Measurements from ENCODE around the gene GATAD2A.
"Not testable (repeated sequence)": the region's sequence is repeated elsewhere in the genome, so short reads cannot be mapped to it uniquely, and the experiment has no call there.

Gene GATAD2A

DNA sequence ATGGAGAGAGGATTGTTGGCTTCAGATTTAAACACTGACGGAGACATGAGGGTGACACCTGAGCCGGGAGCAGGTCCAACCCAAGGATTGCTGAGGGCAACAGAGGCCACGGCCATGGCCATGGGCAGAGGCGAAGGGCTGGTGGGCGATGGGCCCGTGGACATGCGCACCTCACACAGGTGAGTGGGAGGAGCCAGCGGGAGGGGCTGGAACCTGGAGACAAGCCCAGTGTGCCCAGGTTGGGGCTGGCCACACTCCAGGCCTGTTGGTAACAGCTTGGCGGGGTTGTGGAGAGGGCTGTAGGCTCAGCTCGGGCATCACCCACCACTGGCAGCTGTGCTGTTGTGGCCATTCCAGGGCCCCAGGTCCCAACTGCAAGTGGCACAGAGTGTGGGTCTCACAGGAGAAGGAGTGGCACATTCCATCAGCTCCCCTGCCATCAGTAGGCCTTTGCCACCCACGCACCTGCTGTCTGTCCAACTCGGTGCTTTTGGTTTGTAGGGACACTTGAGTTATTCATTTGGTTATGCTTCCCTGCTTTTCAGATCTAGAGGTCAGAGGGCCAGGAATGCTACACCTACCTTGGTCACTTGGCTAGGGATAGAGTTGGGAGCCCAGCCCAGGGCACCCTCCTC is 60.1 kb downstream of the GATAD2A start:
- no peak for DNase-seq (ENCODE audit: low read depth, low spot score)

- no peak for DNase-seq (ENCODE audit: low read depth, low spot score)
Observed at GRCh38 chr19:19466201-19466600, 60.7 kb downstream of the GATAD2A start.

DNA sequence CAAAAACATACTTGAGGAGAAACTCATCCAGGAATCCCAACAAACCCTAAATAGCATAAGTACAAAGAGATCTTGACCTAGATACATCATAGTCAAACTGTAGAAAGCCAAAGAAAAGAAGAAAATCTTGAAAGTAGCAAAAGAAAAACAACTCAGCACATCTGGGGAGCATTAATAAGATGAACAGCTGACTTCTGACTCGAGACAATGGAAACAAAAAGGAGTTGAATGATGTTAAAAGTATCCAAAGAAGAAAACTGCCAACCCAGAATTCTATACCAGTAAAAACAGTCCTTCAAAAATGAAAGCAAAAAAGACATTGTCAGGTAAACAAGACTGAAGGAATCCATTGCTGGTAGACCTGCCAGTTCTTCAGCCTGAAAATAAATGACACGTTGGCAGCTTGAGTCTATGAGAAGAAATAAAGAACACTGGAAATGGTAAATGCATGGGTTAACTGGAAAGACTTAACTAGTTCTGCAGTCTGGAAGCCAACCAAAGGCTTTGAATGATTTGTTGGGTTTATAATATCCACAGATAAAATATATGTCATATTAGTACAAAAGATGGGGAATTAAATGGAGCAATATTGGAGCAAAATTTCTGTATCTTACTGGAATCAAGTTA is 63.1 kb downstream of the GATAD2A start:
- no peak for DNase-seq (ENCODE audit: low read depth, low spot score)

DNA sequence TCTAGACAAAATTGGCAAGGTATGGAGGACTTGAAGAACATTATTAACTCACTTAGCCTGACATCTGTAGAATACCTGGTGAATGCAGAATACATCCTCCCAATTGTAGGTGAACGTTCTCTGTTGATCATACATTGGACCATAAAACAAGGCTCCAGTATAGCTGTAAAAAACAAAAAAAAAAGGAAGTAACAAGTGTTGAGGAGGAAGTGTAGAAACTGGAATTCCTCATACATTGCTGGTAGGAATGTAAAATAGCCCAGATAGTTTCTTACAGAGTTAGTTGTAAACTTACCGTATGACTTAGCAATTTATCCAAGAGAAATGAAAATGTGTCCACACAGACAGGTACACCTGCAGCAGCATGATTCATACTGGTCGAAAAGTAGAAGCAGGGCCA is 65.1 kb downstream of the GATAD2A start:
- DNase-seq (ENCODE audit: low read depth, low spot score): no peak

DNA sequence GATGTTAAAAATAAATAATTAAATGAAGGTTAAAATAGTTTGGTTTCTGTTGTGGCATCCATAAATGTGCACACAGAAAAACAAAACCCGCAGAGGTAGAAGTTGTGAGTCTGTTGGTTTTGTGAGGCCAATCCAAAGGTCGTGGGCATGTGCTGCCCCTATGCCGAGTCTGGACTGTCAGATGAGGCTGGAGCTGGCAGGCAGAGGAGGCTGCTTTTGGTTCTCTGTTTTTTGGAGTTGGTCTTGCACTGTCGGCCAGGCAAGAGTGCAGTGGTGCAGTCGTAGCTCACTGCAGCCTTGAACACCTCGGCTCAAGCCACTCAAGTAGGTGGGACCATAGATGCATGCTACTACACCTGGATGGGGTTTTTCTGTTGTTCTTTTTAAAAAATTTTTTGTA is 66.2 kb downstream of the GATAD2A start:
- DNase-seq (ENCODE audit: low read depth, low spot score): no peak

DNA sequence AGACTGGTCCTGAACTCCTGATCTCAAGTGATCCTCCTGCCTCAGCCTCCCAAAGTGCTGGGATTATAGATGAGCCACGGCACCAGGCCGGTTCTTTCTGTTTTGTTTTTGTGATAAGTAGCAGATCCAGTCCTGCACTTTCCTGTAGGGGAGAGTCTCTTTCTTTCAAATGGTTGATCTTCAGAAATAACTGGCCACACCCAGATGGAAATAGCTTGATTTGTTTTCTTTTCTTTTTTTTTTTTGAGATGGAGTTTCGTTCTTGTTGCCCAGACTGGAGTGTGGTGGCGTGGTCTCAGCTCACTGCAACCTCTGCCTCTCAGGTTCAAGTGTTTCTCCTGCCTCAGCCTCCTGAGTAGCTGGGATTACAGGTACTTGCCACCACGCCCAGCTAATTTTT is 66.6 kb downstream of the GATAD2A start:
- DNase-seq (ENCODE audit: low read depth, low spot score): not testable (repeated sequence)

DNA sequence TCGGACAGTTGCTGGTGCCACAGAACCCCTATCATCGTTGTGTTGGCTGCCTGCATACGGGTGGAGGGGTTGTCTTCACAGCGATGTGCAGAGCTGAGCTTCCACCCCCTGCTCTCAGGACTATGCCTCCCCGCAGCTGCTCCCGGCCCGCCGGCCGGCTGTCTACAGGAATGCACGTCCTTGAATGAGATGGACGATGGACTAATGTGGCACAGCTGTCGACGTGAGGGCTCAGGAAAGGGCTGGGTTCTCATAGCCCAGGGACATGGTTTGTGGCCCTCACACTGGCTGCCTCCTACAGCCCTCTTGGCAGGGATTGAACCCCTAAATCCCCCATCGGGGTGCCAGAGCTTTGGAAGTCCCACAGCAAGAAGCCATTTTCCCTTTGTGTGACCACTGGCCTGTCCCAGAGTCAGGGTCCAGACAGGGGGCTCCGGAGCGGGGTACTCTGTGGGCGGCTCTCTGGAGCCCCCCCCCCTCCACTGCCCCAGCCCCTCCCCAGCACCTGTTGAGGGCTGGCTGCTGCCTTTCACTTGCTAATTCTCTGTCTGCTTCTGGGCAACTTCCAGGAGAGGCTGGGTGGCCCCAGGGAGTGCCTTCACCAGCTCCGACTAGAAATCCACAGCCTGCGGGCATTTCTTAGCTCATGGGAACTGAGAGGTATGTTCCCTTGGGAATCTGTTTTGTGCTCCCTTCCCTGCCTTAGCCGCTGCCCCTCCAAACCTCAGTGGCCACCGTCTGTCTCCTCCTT is 69.7 kb downstream of the GATAD2A start:
- peak; percentile 90 for DNase-seq (ENCODE audit: low read depth, low spot score)

GRCh38 chr19:19475849-19476828 is 70.7 kb downstream of the GATAD2A start:
- DNase-seq (ENCODE audit: low read depth, low spot score): peak; percentile 69

DNA sequence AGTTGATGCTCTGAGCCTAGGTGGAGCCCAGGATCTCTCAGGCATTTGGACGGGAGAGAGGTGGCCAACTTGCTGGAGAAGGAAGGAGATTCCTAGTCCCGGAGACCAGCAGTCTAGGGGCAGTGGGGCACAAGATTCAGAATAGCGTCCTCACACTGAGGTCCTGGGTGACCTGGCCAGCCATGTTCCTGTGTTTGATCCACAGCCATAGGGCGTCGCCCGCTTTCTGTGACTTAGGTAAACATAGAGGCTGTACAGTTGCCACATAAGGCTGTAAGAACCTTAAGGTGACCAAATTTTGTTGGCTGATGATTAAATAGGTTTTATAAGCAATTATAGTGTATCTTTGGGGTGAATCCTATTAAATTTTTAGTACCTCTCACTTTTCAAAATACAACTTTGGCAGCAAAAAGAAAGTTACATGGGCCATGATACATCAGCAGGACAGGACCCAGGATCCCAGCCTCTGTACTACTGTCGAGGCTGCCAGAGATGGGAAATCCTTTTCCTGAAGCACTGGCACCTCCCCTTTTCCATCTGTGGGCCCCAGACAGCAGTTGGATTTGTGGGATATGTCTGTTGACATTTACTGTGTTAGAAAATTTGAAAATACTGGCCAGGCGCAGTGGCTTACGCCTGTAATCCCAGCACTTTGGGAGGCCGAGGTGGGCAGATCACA is 72.4 kb downstream of the GATAD2A start:
- no peak for DNase-seq (ENCODE audit: low read depth, low spot score)

DNA sequence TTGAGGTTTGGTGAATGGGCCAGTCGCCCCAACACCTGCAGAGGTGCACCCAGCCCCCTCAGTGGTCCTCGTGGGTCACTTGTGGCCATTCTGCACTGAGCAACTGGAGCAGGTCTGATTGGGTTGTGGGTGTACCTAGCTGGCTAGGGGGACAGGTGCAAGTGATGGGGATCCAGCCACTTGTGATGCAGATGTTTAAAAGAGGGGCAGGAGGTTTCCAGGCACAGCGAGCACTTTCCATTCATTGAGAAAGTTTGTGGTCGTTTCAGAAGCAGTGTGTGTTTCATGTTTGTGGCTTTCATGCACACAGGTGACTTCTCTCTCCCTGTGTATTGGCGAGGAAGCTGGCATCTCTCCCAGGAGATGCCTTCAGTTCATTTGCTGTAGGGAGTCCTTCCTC is 75.2 kb downstream of the GATAD2A start:
- DNase-seq (ENCODE audit: low read depth, low spot score): no peak

DNA sequence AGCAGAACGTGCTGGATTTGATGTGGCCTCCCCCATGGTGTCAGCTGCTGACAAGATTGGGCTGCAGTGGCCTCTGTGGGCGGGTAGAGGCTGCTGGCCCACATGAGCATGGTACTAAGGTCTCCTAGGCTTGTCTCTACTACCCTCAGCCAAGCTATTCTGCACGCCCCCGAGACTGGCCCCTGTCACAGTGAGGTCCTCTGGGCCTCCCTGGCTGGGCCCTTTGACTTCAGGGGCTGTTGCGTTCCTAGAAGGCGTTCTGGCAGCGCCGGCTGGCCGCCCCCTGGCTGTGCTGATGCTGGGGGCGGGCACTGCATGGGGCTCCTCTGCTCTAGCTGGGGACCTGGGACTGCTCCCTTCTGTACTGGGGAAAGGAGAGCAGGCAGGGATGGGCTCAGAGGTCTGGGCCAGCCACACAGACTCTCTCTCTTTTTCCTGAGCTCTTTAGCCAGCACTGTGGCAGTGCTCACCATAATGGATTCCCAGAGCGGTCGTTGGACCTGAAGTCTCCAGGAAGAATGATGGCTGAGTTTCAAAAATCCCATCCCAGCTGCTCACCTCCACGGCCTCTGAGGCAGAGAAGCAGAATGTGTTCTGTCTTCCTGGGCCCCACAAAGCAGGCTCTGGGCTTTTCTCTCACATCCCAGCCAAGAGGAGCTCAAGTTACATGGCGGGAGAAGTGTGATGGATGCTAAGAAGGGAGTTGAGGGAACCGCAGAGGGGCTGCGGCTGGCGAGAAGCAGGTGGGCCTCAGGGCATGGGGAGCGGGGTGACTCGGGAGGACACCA is 77.5 kb downstream of the GATAD2A start:
- no peak for DNase-seq (ENCODE audit: low read depth, low spot score)

- DNase-seq (ENCODE audit: low read depth, low spot score): peak; percentile 63
Observed at GRCh38 chr19:19485161-19485997, 79.9 kb downstream of the GATAD2A start.

DNA sequence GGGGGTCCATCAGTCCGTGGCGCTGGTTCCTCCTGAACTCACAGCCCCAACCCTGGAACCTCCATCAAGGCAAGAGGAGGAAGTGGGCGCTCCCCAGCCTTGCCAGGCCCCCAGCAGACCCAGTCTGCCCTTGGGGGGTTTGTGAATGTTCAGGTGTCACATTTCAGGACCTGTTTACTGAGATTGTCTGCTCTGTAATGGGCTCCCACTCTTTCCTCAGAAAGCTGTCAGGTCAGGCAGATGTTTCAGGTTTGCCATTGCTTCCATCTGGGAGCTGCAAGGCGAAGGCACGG is 80.5 kb downstream of the GATAD2A start:
- peak; percentile 53 for DNase-seq (ENCODE audit: low read depth, low spot score)

GRCh38 chr19:19486343-19487076 is 81.0 kb downstream of the GATAD2A start:
- no peak for DNase-seq (ENCODE audit: low read depth, low spot score)

- no peak for DNase-seq (ENCODE audit: low read depth, low spot score)
Observed at GRCh38 chr19:19487077-19487949, 81.8 kb downstream of the GATAD2A start.

DNA sequence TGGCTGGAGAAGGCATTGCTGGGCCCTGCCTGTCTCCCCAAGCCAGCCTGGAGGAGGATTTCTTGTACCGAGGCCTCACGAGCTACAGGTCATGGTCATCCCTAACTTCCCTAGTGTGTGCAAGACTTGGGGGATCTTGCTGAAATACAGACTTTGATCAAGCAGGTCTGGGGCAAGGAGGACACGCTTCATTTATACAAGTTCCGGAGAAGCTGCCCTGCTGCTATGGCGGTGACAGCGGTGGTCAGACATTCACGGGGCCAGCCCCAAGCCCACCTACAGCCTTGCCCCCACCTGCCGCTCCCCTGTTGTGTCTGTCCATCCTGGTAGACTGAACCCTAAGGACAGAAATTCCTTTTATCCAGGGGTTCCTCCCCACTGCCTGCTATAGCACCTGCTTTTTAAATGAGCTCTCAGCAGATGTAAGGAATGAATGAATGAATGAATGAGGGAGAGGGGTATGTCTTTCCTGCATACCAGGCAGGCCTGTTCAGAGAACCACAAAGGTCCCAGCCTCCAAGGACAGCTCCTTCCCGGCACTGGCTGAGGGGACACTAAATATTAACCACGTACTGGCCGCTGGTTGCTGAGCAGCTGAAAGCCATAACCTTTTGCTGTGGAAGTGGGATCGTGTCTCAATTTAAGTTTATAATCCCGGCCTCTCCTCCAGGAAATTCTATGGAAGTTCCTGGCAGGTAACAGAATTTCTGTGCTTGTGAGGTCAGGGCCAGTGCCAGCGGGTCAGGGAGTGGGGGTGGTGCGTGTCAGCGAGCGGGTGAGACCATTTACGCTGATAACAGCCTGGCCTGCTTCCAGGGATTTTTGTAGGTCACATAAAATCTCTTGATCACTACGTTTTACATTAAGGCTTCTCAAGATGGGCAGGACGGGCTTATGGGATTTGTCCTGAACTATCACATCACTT is 82.7 kb downstream of the GATAD2A start:
- peak; percentile 47 for DNase-seq (ENCODE audit: low read depth, low spot score)

All from ELF-1 (cell line).